Embryonic facial prominence (tissue), 1 donor: ENCODE measurements around the gene POU2F2.
A peak's percentile ranks its signal among the peaks of the same experiment; 100 is the strongest.

Experiments used
- DNase-seq: peaks from one replicate; pipeline ENCODE4 v3.0.0-alpha.2; 2016; ENCODE audit errors: extremely low spot score

POU2F2 gene

GRCh38 chr19:42132030-42132628 is at the start of gene POU2F2:
TSS of gene POU2F2 (minus strand) at chr19:42132446. CDS start at chr19:42132411, 35 bp downstream.
- DNase-seq, result no peak

- no peak for DNase-seq
Observed at GRCh38 chr19:42178791-42179674, 46.8 kb upstream of the POU2F2 start.

GRCh38 chr19:42177686-42178019 is 45.4 kb upstream of the POU2F2 start:
- DNase-seq, result no peak

- peak; percentile 46 for DNase-seq
Observed at GRCh38 chr19:42176990-42177685, 44.9 kb upstream of the POU2F2 start.

GRCh38 chr19:42176649-42176989 is 44.4 kb upstream of the POU2F2 start:
- DNase-seq, result no peak

- DNase-seq, result no peak
Observed at GRCh38 chr19:42175952-42176648, 43.9 kb upstream of the POU2F2 start.

- no peak for DNase-seq
Observed at GRCh38 chr19:42174958-42175734, 42.9 kb upstream of the POU2F2 start.

GRCh38 chr19:42174188-42174587 is 41.9 kb upstream of the POU2F2 start:
- DNase-seq, result no peak

GRCh38 chr19:42173695-42174094 is 41.4 kb upstream of the POU2F2 start:
- DNase-seq, result no peak

GRCh38 chr19:42172261-42172660 is 40.0 kb upstream of the POU2F2 start:
- DNase-seq, result no peak

- no peak for DNase-seq
Observed at GRCh38 chr19:42170715-42171114, 38.5 kb upstream of the POU2F2 start.

GRCh38 chr19:42169486-42170413 is 37.5 kb upstream of the POU2F2 start:
- DNase-seq, result no peak

GRCh38 chr19:42168206-42168605 is 36.0 kb upstream of the POU2F2 start:
- no peak for DNase-seq

- no peak for DNase-seq
Observed at GRCh38 chr19:42166316-42166715, 34.1 kb upstream of the POU2F2 start.

- DNase-seq, result no peak
Observed at GRCh38 chr19:42165146-42165545, 32.9 kb upstream of the POU2F2 start.

GRCh38 chr19:42161616-42162263 is 29.5 kb upstream of the POU2F2 start:
- DNase-seq, result no peak

- no peak for DNase-seq
Observed at GRCh38 chr19:42159942-42160341, 27.7 kb upstream of the POU2F2 start.

GRCh38 chr19:42158926-42159325 is 26.7 kb upstream of the POU2F2 start:
- DNase-seq, result no peak

GRCh38 chr19:42156571-42156970 is 24.3 kb upstream of the POU2F2 start:
- DNase-seq, result no peak

- DNase-seq, result no peak
Observed at GRCh38 chr19:42155796-42156195, 23.6 kb upstream of the POU2F2 start.
